Left lung (tissue), 10 donors: ENCODE measurements around the gene NDFIP1. TPM values are rescaled to one million over a fixed set of nuclear protein-coding genes. Genes with fewer than 3 reads are reported as not detected.

Experiments
- ATAC-seq: fragments of 200-7000 bp; cut with Tn5 transposase; one replicate; pipeline ENCODE4 v1.9.1; 2020; ENCODE audit warnings: moderate library complexity
- DNase-seq, 4 donors: peaks; one replicate each; pipeline ENCODE4 v3.0.0-alpha.2; 2013 to 2020
- H3K27ac ChIP-seq, 2 donors: fragments of 200-600 bp; sonication (generic) in 1 of 2; one replicate each; pipeline versions ENCODE4 v1.5.0 to v1.8.0; 2020 to 2021
- H3K27me3 ChIP-seq, 2 donors: fragments of 200-600 bp; sonication (generic) in 1 of 2; one replicate each; pipeline versions ENCODE4 v1.5.0 to v1.8.0; 2020 to 2021
- H3K36me3 ChIP-seq, 2 donors: fragments of 200-600 bp; sonication (generic) in 1 of 2; one replicate each; pipeline versions ENCODE4 v1.5.0 to v1.8.0; 2020 to 2021
- H3K4me1 ChIP-seq, 2 donors: fragments of 200-600 bp; one replicate each; pipeline ENCODE4 v1.8.0; 2021
- H3K4me3 ChIP-seq, 2 donors: fragments of 200-600 bp; sonication (generic) in 1 of 2; one replicate each; pipeline versions ENCODE4 v1.5.0 to v1.8.0; 2020 to 2021; ENCODE audit warnings: mild to moderate bottlenecking in 1 of 2
- H3K9me3 ChIP-seq, 2 donors: fragments of 200-600 bp; sonication (generic) in 1 of 2; one replicate each; pipeline versions ENCODE4 v1.5.0 to v1.8.0; 2020 to 2021
- CTCF ChIP-seq, 2 donors: fragments of 200-600 bp; sonication (generic) in 1 of 2; IDR thresholded peaks; one replicate each; pipeline versions ENCODE4 v1.5.0 to v1.8.0; 2021; ENCODE audit warnings: antibody characterized with exemption in 2 of 2
- intact Hi-C, 2 donors: fragments of 100-400 bp; cut with DNase I; formaldehyde crosslinking; loops; one replicate each; pipeline versions ENCODE4 v1.11.2 to v1.14.2; 2022
- polyA plus RNA-seq, 6 donors: library from polyadenylated mRNA; unstranded; fragments of 120-200 nt; gene quantifications; one replicate each; pipeline ENCODE4 v1.2.1, GENCODE V29; 2013; ENCODE audit not compliant: insufficient read length in 6 of 6
- total RNA-seq, 2 donors: library from RNA; stranded (reverse); fragmentation: NEBNext Ultra II Directional; extraction: Animal tissue kit (Norgen Biotek cat#: 25700); gene quantifications; one replicate each; pipeline ENCODE4 v1.2.1, GENCODE V29; 2021
- donor health status: DM: no; HTN: yes; CAD: no.
- donor health status: DM: no; HTN: no; CAD: no.

NDFIP1 gene
- total and polyA plus RNA-seq, 8 donors = 76.5 to 111 (median 103) TPM

- DNase-seq (no peak), ATAC-seq (no peak)
- intact Hi-C loops = no loop called here
- H3K4me3 ChIP-seq = no peak overlapping the region
- no peak overlapping the region for H3K27ac ChIP-seq
- TF ChIP-seq CTCF (IDR thresholded peaks at IDR 0.05) = no peak
- peaks cover 0 to 17% of the 10 kb centered on the region in 2 donors for H3K4me1 ChIP-seq
- no peaks in the 10 kb centered on the region for H3K27me3 ChIP-seq
- H3K9me3 ChIP-seq = no peaks in the 10 kb centered on the region
- peaks cover 0 to 4% of the 10 kb centered on the region in 2 donors for H3K36me3 ChIP-seq
Measured at GRCh38 chr5:142125963-142126362, 17.4 kb downstream of the NDFIP1 start.

- intact Hi-C loops = no loop called here
- Histone ChIP-seq H3K27ac (no peak overlapping the region), H3K9me3 (no peaks in the 10 kb centered on the region), H3K4me3 (no peak overlapping the region), H3K36me3 (peaks cover 0 to 23% of the 10 kb centered on the region in 2 donors), H3K4me1 (peaks cover 0 to 21% of the 10 kb centered on the region in 2 donors), H3K27me3 (no peaks in the 10 kb centered on the region)
- ATAC-seq (no peak), DNase-seq (no peak)
- no peak for TF ChIP-seq CTCF (IDR thresholded peaks at IDR 0.05)
Measured at GRCh38 chr5:142128675-142129208, 20.2 kb downstream of the NDFIP1 start.

- peaks cover 0 to 26% of the 10 kb centered on the region in 2 donors for H3K36me3 ChIP-seq
- intact Hi-C loops = no loop called here
- H3K27ac ChIP-seq = no peak overlapping the region
- H3K4me1 ChIP-seq = peaks cover 0 to 29% of the 10 kb centered on the region in 2 donors
- ATAC-seq (no peak), DNase-seq (no peak)
- H3K27me3 ChIP-seq = no peaks in the 10 kb centered on the region
- no peak overlapping the region for H3K4me3 ChIP-seq
- TF ChIP-seq CTCF (IDR thresholded peaks at IDR 0.05) = no peak
- H3K9me3 ChIP-seq = no peaks in the 10 kb centered on the region
Measured at GRCh38 chr5:142129446-142130066, 21.0 kb downstream of the NDFIP1 start.

- Histone ChIP-seq H3K4me3 (no peak overlapping the region), H3K9me3 (no peaks in the 10 kb centered on the region), H3K4me1 (peaks cover 0 to 34% of the 10 kb centered on the region in 2 donors), H3K27ac (no peak overlapping the region), H3K27me3 (no peaks in the 10 kb centered on the region), H3K36me3 (peaks cover 0 to 36% of the 10 kb centered on the region in 2 donors)
- TF ChIP-seq CTCF (IDR thresholded peaks at IDR 0.05) = no peak
- intact Hi-C loops = no loop called here
- DNase-seq (no peak), ATAC-seq (no peak)
Measured at GRCh38 chr5:142131394-142131793, 22.8 kb downstream of the NDFIP1 start.

GRCh38 chr5:142132916-142133315, 24.3 kb downstream of the NDFIP1 start:
- no peak for TF ChIP-seq CTCF (IDR thresholded peaks at IDR 0.05)
- ATAC-seq (no peak), DNase-seq (no peak)
- Histone ChIP-seq H3K27me3 (no peaks in the 10 kb centered on the region), H3K36me3 (peaks cover 0 to 51% of the 10 kb centered on the region in 2 donors), H3K4me3 (no peak overlapping the region), H3K9me3 (no peaks in the 10 kb centered on the region), H3K27ac (no peak overlapping the region), H3K4me1 (peaks cover 0 to 31% of the 10 kb centered on the region in 2 donors)
- intact Hi-C loops = no loop called here
